ENCODE measurements around the gene FOXP4.

Gene FOXP4

DNA sequence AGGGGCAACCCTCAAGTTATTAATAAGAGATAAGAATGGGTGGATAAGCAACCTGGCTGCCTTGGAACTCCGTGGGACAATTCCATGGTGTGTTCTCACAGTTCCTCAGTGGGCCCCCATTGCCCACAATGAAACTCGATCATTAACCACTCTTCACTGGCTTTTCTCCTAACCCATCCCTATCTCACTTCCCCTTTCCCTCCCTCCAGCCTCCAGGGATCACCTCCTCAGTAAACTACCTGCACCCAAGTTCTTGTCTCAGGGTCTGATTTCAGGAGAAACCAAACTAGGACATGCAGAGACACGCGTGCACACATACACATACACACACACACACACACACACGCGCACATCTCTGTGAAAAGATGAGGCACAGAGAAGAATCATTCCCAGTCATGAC lies 37.7 kb upstream of the FOXP4 start:
- Mint-ChIP-seq H3K9me3 (no peaks in the 10 kb centered on the region), H3K27me3 (ENCODE audit: low read depth) (peaks cover 66% of the 10 kb centered on the region), H3K36me3 (ENCODE audit: low read depth) (no peaks in the 10 kb centered on the region), H3K4me1 (peaks cover 55% of the 10 kb centered on the region), H3K4me3 (no peak overlapping the region), H3K27ac (peak overlapping the region in 1 of 3 experiments; percentile 42)
- TF ChIP-seq, protein P1, sequence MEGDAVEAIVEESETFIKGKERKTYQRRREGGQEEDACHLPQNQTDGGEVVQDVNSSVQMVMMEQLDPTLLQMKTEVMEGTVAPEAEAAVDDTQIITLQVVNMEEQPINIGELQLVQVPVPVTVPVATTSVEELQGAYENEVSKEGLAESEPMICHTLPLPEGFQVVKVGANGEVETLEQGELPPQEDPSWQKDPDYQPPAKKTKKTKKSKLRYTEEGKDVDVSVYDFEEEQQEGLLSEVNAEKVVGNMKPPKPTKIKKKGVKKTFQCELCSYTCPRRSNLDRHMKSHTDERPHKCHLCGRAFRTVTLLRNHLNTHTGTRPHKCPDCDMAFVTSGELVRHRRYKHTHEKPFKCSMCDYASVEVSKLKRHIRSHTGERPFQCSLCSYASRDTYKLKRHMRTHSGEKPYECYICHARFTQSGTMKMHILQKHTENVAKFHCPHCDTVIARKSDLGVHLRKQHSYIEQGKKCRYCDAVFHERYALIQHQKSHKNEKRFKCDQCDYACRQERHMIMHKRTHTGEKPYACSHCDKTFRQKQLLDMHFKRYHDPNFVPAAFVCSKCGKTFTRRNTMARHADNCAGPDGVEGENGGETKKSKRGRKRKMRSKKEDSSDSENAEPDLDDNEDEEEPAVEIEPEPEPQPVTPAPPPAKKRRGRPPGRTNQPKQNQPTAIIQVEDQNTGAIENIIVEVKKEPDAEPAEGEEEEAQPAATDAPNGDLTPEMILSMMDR (IDR thresholded peaks at IDR 0.05; ENCODE audit: unreplicated experiment in 3 of 3), result no peak

DNA sequence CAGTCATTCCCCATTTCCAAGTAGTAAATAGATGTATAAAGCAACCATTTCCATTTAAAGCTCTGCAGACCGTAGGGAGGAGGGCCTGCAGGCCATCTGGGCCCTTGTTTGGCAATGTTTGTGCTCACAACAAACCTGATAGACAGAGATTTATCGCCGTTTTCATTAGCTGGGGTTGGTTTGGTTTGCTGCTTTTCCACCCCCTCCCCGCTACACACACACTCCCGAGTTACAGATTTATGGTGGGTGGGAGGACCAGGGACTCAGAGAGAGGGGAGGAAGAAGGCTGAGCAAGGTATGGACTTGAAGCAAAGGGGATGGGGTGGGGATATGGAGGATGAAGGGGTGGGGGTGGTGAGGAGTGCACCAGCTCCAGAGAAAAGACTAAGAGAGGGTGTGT lies 36.6 kb upstream of the FOXP4 start:
- Mint-ChIP-seq H3K27me3 (ENCODE audit: low read depth) (peaks cover 66% of the 10 kb centered on the region), H3K27ac (peak overlapping the region; percentile 64 to 81 (median 76)), H3K36me3 (ENCODE audit: low read depth) (no peaks in the 10 kb centered on the region), H3K4me1 (peaks cover 50% of the 10 kb centered on the region), H3K4me3 (no peak overlapping the region), H3K9me3 (no peaks in the 10 kb centered on the region)
- TF ChIP-seq, protein P1 (IDR thresholded peaks at IDR 0.05; ENCODE audit: unreplicated experiment in 3 of 3), result no peak

DNA sequence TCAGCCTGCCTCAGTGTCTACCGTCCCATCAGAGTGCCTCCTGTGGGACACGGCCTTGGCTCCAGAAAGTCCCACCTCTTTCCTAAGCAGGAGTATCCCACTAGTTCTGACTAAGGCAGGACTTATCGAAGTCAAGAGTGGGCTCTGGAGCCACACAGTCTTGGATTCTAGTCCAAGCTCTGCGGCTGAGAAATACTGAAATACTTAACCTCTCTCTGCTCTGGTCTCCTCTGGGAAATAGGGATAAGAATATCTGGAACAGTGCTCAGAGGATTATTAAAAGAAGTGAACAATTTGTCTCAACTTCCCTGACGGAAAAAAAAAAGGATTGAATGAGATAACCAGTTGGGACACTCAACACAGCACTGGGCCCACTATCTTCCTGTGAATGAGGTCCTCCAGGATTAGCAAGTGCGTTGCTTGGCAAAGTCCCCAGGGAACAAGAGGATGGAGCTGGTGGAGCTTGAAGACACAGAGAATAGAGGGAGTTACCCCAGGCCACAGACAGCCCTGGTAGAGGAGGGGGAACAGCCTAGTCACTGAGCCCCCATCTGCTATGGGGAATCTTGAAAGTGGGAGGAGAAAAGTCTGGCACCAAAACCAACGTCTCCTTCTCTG lies 34.6 kb upstream of the FOXP4 start:
- peaks cover 35% of the 10 kb centered on the region for H3K4me1 Mint-ChIP-seq
- no peak overlapping the region for H3K27ac Mint-ChIP-seq
- H3K36me3 Mint-ChIP-seq (ENCODE audit: low read depth), result no peaks in the 10 kb centered on the region
- no peak overlapping the region for H3K4me3 Mint-ChIP-seq
- TF ChIP-seq, protein P1 (IDR thresholded peaks at IDR 0.05; ENCODE audit: unreplicated experiment in 3 of 3), result no peak
- peaks cover 52% of the 10 kb centered on the region for H3K27me3 Mint-ChIP-seq (ENCODE audit: low read depth)
- no peaks in the 10 kb centered on the region for H3K9me3 Mint-ChIP-seq

DNA sequence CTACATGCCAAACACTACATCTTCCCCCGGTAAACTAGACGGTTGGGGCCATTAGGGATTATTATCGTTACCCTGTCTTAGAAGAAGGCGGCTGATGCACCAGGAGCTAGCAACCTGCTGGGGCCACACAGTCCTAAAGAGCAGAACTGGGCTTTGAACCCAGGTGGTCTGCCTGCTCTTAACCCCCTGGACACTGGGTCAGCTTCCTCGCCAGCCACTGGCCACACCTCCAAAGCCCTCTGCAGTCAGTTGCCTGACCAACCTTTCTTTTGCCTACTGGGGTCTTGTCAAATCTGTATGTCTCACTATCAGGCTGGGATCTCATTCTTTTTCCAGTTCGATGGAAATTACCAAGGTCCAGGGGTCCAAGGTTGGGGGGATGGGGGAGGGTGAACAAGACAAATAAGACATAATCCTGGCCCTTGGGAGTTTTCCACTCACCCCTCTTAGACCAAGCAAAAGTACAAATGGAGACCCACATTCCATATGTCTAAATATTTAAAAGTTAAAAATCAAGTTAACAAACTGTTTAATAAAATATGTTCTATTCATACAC lies 34.0 kb upstream of the FOXP4 start:
- H3K4me1 Mint-ChIP-seq, result peaks cover 33% of the 10 kb centered on the region
- H3K27me3 Mint-ChIP-seq (ENCODE audit: low read depth), result peaks cover 53% of the 10 kb centered on the region
- no peaks in the 10 kb centered on the region for H3K9me3 Mint-ChIP-seq
- no peak overlapping the region for H3K27ac Mint-ChIP-seq
- no peak overlapping the region for H3K4me3 Mint-ChIP-seq
- TF ChIP-seq, protein P1 (IDR thresholded peaks at IDR 0.05; ENCODE audit: unreplicated experiment in 3 of 3), result no peak
- H3K36me3 Mint-ChIP-seq (ENCODE audit: low read depth), result no peaks in the 10 kb centered on the region

DNA sequence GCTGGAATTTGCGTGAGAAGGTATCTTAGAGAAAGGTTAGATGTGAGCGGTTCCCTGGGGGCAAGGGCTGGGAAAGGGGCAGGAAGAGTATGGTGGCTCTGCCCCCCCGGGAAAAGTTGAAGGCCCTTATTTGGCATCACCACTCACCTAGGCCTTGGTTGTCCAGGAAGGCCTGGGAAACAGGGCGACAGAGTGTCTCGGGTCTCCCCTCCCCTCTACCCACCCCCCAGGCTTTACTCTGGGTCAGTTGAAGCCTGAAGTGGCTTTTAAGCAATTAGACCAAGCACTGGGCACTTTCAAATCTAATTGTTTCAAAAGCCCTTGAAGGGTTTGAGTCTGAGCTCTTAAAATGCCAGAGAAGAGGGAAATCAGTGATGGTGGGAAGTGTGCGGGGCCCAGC lies 30.2 kb upstream of the FOXP4 start:
- Mint-ChIP-seq H3K27ac (no peak overlapping the region), H3K27me3 (ENCODE audit: low read depth) (peaks cover 33% of the 10 kb centered on the region), H3K36me3 (ENCODE audit: low read depth) (no peaks in the 10 kb centered on the region), H3K4me3 (no peak overlapping the region), H3K4me1 (peaks cover 30% of the 10 kb centered on the region), H3K9me3 (no peaks in the 10 kb centered on the region)
- TF ChIP-seq, protein P1 (IDR thresholded peaks at IDR 0.05; ENCODE audit: unreplicated experiment in 3 of 3), result no peak

DNA sequence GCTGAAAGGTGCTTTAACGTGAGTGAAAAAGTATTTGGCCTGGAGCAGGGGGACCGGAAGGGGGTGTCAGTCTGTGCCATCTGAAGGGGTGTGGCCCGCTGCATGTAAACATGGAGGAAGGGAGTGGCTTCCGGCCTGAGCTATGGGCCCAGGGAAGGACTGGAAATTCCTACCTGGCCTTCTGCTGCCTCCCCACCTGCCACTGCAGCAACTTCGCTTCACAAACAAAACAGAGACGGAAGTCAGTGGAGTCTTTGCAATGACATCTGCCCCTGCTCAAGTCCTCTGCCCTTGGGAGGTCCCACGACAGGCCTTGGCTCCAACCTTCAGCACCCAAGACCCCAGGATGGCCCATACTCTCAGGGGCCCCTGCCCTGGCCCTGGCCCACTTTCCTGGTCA lies 28.1 kb upstream of the FOXP4 start:
- Mint-ChIP-seq H3K4me1 (peaks cover 37% of the 10 kb centered on the region), H3K36me3 (ENCODE audit: low read depth) (no peaks in the 10 kb centered on the region), H3K4me3 (no peak overlapping the region), H3K9me3 (no peaks in the 10 kb centered on the region), H3K27ac (no peak overlapping the region), H3K27me3 (ENCODE audit: low read depth) (peaks cover 41% of the 10 kb centered on the region)
- TF ChIP-seq, protein P1 (IDR thresholded peaks at IDR 0.05; ENCODE audit: unreplicated experiment in 3 of 3), result no peak
